ENCODE measurements around the gene SLC39A11. TPM values are rescaled to one million over a fixed set of nuclear protein-coding genes. Genes with fewer than 3 reads are reported as not detected.

SLC39A11 gene
- total RNA-seq, 4 donors from 2014 or later = 55.1 to 123 (median 97.0) TPM

DNA sequence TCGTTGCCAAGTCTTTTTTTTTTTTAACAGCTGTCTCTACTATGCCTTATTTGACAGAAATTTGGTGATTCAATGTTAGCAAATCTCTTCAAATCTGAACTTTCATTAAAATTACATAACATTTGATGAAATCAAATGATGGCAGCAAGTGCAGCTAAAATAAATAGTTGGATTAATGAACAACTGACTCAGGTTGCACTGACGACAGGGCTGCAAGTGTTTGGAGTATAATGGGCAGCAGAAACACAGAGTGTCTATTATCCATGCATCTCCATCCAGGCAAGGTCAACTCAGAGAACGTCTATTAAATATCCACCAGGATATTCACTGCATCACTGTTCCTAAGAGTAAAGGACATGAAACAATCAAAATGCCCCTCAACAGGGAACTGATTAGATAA is 109.8 kb downstream of the SLC39A11 start:
- Histone ChIP-seq H3K27ac (no peak overlapping the region), H3K27me3 (no peaks in the 10 kb centered on the region), H3K4me1 (peaks cover 4 to 12% of the 10 kb centered on the region in 2 donors), H3K4me3 (replicated peaks in 1 of 3) (no peak overlapping the region), H3K36me3 (no peaks in the 10 kb centered on the region), H3K9me3 (no peaks in the 10 kb centered on the region)
- intact Hi-C loops (cut with DNase I) = loop anchor here (10.0 kb wide), 1 partner anchor 172 kb away; no protein-coding TSS in a partner anchor
- no peak for DNase-seq
- 91 to 93% methylated on average over 3 of the region's 3 CpGs for WGBS, 2 donors
- no peak for TF ChIP-seq POLR2A (IDR thresholded peaks at IDR 0.05)

DNA sequence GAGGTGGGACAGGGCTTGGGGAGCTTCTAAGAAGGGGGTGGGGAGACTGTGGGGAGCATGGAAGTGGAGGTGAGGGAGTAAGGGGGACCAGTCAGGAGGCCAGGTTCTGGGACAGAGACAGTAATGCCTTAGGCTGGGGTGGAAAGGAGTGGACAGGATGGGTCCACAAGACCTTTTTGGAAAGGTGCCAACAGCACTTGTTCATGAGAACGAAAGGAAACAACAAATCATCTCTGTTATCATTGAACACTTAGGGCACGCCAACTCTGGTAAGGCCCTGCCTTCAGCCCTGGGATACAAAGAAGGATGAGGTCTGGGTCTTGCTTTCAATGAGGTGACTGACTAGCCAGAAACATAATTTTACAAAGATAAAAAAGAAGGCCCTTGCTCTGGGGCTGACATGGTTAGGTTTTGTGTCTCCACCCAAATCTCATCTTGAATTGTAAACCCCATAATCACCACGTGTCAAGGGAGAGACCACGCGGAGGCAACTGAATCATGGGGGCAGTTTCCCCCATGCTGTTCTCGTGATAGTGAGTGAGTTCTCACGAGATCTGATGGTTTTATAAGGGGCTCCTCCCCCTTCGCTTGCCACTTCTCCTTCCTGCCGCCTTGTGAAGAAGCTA is 113.8 kb downstream of the SLC39A11 start:
- intact Hi-C loops (cut with DNase I) = no loop called here
- WGBS, 2 donors = 86 to 90% methylated on average over 9 of the region's 9 CpGs
- no peaks in the 10 kb centered on the region for H3K27me3 ChIP-seq
- no peaks in the 10 kb centered on the region for H3K9me3 ChIP-seq
- H3K36me3 ChIP-seq = no peaks in the 10 kb centered on the region
- peaks cover 13 to 17% of the 10 kb centered on the region in 2 donors for H3K4me1 ChIP-seq
- H3K4me3 ChIP-seq (replicated peaks in 1 of 3) = no peak overlapping the region
- TF ChIP-seq CTCF (IDR thresholded peaks at IDR 0.05) = no peak
- TF ChIP-seq POLR2A (IDR thresholded peaks at IDR 0.05) = no peak
- DNase-seq = no peak
- no peak overlapping the region for H3K27ac ChIP-seq

DNA sequence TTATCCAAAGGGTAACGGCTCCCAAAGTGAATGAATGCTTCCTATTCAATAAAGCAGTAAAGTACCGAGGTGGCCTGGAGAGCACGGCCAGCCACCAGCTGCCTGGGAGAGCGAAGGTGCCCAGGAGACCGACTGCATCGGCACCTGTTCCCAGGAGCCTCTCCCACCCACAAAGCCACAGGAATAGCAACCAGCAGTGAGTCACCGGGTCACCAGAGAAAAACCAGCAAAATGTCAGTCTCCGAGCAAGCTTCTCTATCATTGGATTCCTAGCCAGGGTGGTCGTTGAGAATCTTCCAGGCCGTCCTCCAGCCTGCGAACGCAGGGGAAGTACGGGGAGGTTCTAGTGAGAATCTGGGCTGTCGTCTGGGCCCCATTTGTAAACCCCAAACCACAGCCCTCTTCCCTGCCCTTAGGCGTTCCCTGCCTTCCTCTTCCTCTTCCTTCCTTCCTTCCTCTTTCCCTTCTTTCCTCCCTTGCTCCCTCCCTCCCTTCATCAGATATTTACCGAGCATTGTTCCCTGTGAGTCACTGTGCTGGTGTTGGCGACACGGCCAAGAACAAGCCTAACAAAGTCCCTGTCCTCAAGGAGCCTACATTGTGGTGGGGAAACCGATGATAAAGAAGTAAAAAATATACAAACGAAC is 114.6 kb downstream of the SLC39A11 start:
- Histone ChIP-seq H3K4me3 (replicated peaks in 1 of 3) (no peak overlapping the region), H3K27ac (peak overlapping the region in 1 of 3 donors; percentile 45), H3K4me1 (peaks cover 13 to 17% of the 10 kb centered on the region in 2 donors), H3K9me3 (no peaks in the 10 kb centered on the region), H3K27me3 (no peaks in the 10 kb centered on the region), H3K36me3 (no peaks in the 10 kb centered on the region)
- intact Hi-C loops (cut with DNase I) = no loop called here
- DNase-seq = no peak
- WGBS, 2 donors = 83 to 88% methylated on average over 20 of the region's 20 CpGs
- no peak for TF ChIP-seq POLR2A (IDR thresholded peaks at IDR 0.05)
- no peak for TF ChIP-seq CTCF (IDR thresholded peaks at IDR 0.05)

DNA sequence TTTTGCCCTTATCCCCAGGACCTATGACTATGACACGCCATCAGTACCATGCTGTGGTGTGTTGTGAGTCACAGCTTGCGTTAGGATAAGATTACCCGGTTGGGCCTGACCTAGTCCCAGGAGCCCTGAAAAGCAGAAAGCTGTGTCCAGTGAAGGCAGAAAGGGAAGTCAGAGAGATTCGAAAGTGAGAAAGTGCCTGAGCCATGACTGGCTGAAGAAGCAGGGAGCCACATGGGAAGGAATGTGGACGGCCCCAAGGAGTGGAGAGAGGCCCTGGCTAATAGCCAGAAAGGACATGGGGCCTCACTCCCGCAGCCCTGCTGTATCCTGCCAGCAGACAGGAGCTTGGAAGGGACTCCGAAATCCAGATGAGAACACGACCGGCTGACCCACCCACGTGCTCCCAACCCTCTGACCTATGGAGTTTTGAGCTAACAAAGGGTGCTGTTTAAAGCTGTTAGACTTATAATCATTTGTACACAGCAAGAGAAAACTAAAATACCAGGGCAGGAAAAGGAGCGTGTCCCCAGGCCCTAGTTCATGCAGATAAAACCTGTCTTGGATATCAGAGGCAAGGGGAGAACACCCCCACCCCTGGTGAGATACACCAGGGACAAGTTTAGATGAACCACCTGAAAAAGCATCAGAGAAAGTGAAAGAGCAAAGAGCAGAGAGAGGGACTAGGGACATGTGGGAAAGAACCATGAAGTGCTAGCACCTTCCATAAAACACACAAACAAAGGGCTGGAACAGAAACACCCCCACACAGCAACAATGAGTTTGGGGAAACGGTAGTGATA is 115.3 kb downstream of the SLC39A11 start:
- intact Hi-C loops (cut with DNase I) = no loop called here
- peak overlapping the region; percentile 39 to 45 (median 39) for H3K27ac ChIP-seq
- peaks cover 13 to 17% of the 10 kb centered on the region in 2 donors for H3K4me1 ChIP-seq
- TF ChIP-seq POLR2A (IDR thresholded peaks at IDR 0.05) = no peak
- peak; percentile 81 to 84 for DNase-seq
- H3K36me3 ChIP-seq = no peaks in the 10 kb centered on the region
- H3K9me3 ChIP-seq = no peaks in the 10 kb centered on the region
- 21 to 27% methylated on average over 12 of the region's 12 CpGs for WGBS, 2 donors
- no peak overlapping the region for H3K4me3 ChIP-seq (replicated peaks in 1 of 3)
- H3K27me3 ChIP-seq = no peaks in the 10 kb centered on the region

DNA sequence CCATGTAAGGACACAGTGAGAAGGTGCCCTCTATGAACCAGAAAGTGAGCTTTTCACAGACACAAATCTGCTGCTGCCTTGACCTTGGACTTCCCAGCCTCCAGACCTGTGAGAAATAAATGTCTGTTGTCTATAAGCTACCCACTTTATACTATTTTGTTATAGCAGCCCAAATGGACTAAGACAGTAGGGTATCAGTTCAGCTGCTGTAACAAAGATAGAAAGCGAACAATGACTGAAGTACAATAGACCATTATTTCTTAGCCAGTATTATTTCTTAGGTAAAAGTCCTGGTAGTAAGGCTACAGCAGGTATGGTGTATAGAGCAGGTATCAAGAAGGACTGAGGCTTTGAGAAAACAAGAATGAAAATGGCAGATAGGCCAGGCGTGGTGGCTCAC is 117.0 kb downstream of the SLC39A11 start:
- Histone ChIP-seq H3K4me3 (replicated peaks in 1 of 3) (no peak overlapping the region), H3K9me3 (no peaks in the 10 kb centered on the region), H3K36me3 (no peaks in the 10 kb centered on the region), H3K27me3 (no peaks in the 10 kb centered on the region), H3K27ac (no peak overlapping the region), H3K4me1 (peaks cover 22 to 30% of the 10 kb centered on the region in 2 donors)
- intact Hi-C loops (cut with DNase I) = no loop called here
- DNase-seq = no peak
- WGBS, 2 donors = 94 to 99% methylated on average over 2 of the region's 2 CpGs
- TF ChIP-seq CTCF (IDR thresholded peaks at IDR 0.05) (no peak), POLR2A (IDR thresholded peaks at IDR 0.05) (no peak)

Data from thyroid gland (tissue), 4 donors.